ENCODE measurements around the gene MBP. TPM values are rescaled to one million over a fixed set of nuclear protein-coding genes. Genes with fewer than 3 reads are reported as not detected.
A peak's percentile ranks its signal among the peaks of the same experiment; 100 is the strongest.

Gene MBP
- total and polyA plus RNA-seq, 2 of the 13 experiments (the other 11 are each of a cell fraction or from before 2014, with no cell fraction given) = 5.0 to 8.5 TPM

DNA sequence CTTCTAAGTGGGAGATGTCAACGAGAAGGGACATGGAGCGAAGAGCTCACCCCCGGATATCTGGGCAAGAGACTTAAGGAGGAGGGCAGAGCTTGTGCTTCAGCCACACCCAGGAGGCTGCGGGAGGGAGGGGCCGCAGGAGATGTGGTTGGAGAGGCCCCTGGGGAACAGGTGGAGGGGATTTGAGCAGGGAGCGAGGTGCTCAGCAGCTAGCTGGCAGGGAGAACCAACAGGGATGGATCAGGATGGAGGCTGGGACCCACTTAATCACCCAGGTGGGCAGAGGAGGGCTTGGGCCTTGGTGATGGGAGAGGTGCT is 78.3 kb downstream of the MBP start:
- ChIA-PET POLR2A (no interaction called here), CTCF (ENCODE audit: low intra/inter-chr PET ratio, low total read pairs) (interaction anchor here (1.5 to 3.0 kb wide), 2 partner anchors 54 to 179 kb away, joined by 5 to 16 read pairs; no protein-coding TSS in a partner anchor)
- peak overlapping the region; percentile 72 for H3K27ac ChIP-seq (ENCODE audit: extremely low read length, insufficient read depth, low read length)
- FAIRE-seq = no peak
- no peaks in the 10 kb centered on the region for H3K9me3 ChIP-seq (ENCODE audit: low read length)
- TF ChIP-seq, protein P1, sequence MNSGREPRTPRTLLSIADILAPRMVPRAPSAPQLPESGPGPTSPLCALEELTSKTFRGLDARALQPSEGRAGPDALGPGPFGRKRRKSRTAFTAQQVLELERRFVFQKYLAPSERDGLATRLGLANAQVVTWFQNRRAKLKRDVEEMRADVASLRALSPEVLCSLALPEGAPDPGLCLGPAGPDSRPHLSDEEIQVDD (CRISPR knock-in tag; IDR thresholded peaks at IDR 0.05; ENCODE audit: borderline replicate concordance) = 0 out of 2 replicates have a peak, but pooled peaks have one; percentile 26
- no peak for TF ChIP-seq ZNF121 (CRISPR knock-in tag; IDR thresholded peaks at IDR 0.05)
- TF ChIP-seq, protein P2, sequence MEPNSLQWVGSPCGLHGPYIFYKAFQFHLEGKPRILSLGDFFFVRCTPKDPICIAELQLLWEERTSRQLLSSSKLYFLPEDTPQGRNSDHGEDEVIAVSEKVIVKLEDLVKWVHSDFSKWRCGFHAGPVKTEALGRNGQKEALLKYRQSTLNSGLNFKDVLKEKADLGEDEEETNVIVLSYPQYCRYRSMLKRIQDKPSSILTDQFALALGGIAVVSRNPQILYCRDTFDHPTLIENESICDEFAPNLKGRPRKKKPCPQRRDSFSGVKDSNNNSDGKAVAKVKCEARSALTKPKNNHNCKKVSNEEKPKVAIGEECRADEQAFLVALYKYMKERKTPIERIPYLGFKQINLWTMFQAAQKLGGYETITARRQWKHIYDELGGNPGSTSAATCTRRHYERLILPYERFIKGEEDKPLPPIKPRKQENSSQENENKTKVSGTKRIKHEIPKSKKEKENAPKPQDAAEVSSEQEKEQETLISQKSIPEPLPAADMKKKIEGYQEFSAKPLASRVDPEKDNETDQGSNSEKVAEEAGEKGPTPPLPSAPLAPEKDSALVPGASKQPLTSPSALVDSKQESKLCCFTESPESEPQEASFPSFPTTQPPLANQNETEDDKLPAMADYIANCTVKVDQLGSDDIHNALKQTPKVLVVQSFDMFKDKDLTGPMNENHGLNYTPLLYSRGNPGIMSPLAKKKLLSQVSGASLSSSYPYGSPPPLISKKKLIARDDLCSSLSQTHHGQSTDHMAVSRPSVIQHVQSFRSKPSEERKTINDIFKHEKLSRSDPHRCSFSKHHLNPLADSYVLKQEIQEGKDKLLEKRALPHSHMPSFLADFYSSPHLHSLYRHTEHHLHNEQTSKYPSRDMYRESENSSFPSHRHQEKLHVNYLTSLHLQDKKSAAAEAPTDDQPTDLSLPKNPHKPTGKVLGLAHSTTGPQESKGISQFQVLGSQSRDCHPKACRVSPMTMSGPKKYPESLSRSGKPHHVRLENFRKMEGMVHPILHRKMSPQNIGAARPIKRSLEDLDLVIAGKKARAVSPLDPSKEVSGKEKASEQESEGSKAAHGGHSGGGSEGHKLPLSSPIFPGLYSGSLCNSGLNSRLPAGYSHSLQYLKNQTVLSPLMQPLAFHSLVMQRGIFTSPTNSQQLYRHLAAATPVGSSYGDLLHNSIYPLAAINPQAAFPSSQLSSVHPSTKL (CRISPR knock-in tag; IDR thresholded peaks at IDR 0.05) = no peak
- 0 out of 2 replicates have a peak, but pooled peaks have one; percentile 3 for TF ChIP-seq TAF1 (CRISPR knock-in tag; IDR thresholded peaks at IDR 0.05)
- 0 out of 2 replicates have a peak, but pooled peaks have one; percentile 13 for TF ChIP-seq ZNF788 (CRISPR knock-in tag; IDR thresholded peaks at IDR 0.05; ENCODE audit: borderline replicate concordance)
- no peak for TF ChIP-seq AGO2 (optimal IDR thresholded peaks at IDR 0.05; ENCODE audit: low read depth, low read length)
- 0 out of 2 replicates have a peak, but pooled peaks have one; percentile 3 for TF ChIP-seq HOXA9 (CRISPR knock-in tag; IDR thresholded peaks at IDR 0.05; ENCODE audit: borderline replicate concordance)
- 0 out of 2 replicates have a peak, but pooled peaks have one; percentile 11 for TF ChIP-seq ZNF572 (CRISPR knock-in tag; IDR thresholded peaks at IDR 0.05)
- TF ChIP-seq, protein P3, sequence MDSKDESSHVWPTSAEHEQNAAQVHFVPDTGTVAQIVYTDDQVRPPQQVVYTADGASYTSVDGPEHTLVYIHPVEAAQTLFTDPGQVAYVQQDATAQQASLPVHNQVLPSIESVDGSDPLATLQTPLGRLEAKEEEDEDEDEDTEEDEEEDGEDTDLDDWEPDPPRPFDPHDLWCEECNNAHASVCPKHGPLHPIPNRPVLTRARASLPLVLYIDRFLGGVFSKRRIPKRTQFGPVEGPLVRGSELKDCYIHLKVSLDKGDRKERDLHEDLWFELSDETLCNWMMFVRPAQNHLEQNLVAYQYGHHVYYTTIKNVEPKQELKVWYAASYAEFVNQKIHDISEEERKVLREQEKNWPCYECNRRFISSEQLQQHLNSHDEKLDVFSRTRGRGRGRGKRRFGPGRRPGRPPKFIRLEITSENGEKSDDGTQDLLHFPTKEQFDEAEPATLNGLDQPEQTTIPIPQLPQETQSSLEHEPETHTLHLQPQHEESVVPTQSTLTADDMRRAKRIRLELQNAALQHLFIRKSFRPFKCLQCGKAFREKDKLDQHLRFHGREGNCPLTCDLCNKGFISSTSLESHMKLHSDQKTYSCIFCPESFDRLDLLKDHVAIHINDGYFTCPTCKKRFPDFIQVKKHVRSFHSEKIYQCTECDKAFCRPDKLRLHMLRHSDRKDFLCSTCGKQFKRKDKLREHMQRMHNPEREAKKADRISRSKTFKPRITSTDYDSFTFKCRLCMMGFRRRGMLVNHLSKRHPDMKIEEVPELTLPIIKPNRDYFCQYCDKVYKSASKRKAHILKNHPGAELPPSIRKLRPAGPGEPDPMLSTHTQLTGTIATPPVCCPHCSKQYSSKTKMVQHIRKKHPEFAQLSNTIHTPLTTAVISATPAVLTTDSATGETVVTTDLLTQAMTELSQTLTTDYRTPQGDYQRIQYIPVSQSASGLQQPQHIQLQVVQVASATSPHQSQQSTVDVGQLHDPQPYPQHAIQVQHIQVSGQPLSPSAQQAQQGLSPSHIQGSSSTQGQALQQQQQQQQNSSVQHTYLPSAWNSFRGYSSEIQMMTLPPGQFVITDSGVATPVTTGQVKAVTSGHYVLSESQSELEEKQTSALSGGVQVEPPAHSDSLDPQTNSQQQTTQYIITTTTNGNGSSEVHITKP (CRISPR knock-in tag; IDR thresholded peaks at IDR 0.05; ENCODE audit: low read depth) = no peak
- no TSS peak for BruUV-seq (replicated peaks)
- no peaks in the 10 kb centered on the region for H3K27me3 ChIP-seq (ENCODE audit: control insufficient read depth in 1 of 2, insufficient read depth in 2 of 2, low read length in 2 of 2)
- H3K4me1 ChIP-seq (ENCODE audit: insufficient read depth, low read length) = peaks cover 43% of the 10 kb centered on the region
- in situ Hi-C loops (cut with HindIII; ENCODE audit: extremely low pct_ligation_motif_present, low pct_unique_long_range_greater_than_20kb) = loop anchor here (5.0 kb wide), 1 partner anchor 52 kb away; no protein-coding TSS in a partner anchor
- H2AFZ ChIP-seq (ENCODE audit: low read length) = no peak overlapping the region
- intact Hi-C loops (cut with micrococcal nuclease; ENCODE audit: unreplicated experiment) = no loop called here
- 92% methylated on average over 6 of the region's 6 CpGs for WGBS (ENCODE audit: low lambda C conversion rate)
- H3K4me3 ChIP-seq (replicated peaks in 1 of 3; ENCODE audit: insufficient read depth in 1 of 3, low read depth in 2 of 3, low read length in 3 of 3) = 0 out of 6 replicates have a peak overlapping the region, but pooled peaks of 1 of the 3 experiments have one; percentile 4
- peak overlapping the region; percentile 94 for H3K4me2 ChIP-seq (ENCODE audit: low read depth, low read length)
- H3K79me2 ChIP-seq (ENCODE audit: insufficient read depth, low read length) = no peaks in the 10 kb centered on the region
- no peaks in the 10 kb centered on the region for H4K20me1 ChIP-seq (ENCODE audit: insufficient read depth, low read length)
- peak overlapping the region; percentile 61 for H3K9ac ChIP-seq (ENCODE audit: insufficient read depth, low read depth, low read length)
- H3K36me3 ChIP-seq (replicated peaks in 1 of 2; ENCODE audit: control insufficient read depth in 1 of 2, insufficient read depth in 2 of 2, low read length in 2 of 2) = no peaks in the 10 kb centered on the region
- no peak for DNase-seq (ENCODE audit: low spot score)
- no peak for ATAC-seq

Data from HepG2 (cell line).